Bone marrow (tissue), 2 donors: ENCODE data around the gene TMX3.

ENCODE experiments used
- DNase-seq, 2 donors: peaks; one replicate each; lab custom pipeline; 2025; lab: John Stamatoyannopoulos, UW

The TMX3 gene, protein sequence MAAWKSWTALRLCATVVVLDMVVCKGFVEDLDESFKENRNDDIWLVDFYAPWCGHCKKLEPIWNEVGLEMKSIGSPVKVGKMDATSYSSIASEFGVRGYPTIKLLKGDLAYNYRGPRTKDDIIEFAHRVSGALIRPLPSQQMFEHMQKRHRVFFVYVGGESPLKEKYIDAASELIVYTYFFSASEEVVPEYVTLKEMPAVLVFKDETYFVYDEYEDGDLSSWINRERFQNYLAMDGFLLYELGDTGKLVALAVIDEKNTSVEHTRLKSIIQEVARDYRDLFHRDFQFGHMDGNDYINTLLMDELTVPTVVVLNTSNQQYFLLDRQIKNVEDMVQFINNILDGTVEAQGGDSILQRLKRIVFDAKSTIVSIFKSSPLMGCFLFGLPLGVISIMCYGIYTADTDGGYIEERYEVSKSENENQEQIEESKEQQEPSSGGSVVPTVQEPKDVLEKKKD

DNA sequence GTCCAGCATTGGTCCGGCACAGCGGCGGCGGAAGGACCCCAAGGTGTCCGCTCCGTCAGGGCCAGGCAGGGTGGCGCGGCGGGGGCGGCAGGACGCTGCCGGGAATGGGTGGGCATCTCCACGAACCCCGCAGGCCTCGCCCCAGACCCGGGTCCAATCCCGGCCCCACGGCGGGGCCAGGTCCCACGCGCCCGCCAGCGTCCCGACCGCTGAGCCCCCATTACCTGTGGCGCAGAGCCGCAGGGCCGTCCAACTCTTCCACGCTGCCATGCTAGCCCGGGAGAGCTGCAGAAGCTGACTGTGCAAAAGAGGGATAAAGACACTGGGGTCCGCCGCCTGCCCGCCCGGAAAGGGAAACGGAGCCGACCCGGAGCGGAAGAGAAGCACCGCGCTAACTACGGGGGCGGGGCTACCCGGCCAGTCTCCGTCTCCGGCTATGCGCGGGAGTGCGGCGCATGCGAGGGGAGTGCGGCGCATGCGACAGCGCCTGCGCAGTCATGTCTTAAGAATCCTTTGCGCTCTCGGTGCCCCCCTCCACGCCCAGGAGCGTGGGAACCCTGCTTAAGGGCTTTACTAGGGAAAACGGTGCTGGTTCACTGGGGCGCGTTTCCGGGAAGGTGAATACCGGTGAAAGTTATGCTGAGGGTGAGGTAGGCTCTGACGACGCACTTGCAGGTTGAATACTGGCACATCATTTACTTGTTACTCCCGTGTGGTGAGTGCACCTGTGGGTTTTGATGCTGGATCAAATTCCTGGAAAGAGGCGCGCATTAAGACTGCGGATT lies at the start of gene TMX3:
Gene TMX3 (minus strand): TSS at position 397 of the 785 bp plus-strand sequence. CDS start 127 bp downstream, at position 270.
- peak; percentile 52 to 87 for DNase-seq

DNA sequence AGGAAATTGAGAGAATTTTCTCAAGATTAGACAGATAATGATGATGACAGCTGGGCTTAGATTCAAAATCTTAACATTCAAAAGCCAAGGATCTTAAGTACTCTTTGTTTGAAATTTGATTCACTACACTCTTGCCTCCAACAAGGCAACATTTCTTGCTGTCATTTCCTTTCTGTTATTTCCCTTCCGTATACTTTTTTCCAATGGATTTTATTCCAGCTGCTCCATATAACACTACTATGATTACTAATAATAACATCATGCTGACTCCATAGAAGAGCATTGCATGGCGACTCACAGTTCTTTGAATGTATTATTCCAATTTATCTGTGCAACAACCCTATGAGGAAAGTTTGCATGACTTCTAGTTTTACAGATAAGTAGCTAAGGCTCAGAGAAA lies 49.1 kb upstream of the TMX3 start:
- DNase-seq = no peak

GRCh38 chr18:68763083-68763482 lies 48.2 kb upstream of the TMX3 start:
- no peak for DNase-seq

DNA sequence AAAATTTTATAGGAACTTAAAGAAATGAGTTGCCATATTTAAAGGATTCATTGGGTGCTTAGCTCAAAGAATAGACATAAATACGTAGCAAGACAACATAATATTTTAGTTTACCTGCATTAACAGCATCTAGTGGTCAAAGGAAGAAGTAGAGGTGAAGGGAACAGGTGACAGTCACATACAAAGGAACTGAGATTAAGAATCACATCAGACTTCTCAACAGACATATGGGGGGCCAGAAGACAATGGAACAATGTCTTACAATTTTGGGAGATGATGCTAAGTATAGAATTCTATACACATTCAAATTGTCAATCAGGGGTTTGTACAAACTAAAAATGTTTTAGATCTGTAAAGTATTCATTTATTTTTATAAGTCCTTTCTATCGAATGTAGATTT lies 44.4 kb upstream of the TMX3 start:
- no peak for DNase-seq

DNA sequence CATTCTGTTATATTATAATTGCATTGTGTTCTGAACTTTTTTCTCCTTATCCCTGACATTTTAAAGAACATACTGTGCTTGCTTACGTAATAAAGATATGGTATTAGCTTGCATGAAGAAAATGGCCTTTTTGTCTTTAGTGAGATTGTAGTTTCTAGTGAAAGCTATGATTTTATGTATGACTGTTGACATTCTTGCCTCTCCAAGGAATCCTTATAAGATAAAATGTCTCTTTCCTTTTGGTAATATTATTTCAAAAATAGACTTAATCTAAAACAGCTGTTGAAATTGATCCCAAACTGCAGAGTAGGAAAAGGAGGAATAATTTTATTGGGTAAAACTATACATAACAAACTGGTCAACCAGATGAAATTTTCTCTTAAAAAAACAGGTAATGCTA lies 42.2 kb upstream of the TMX3 start:
- no peak for DNase-seq

DNA sequence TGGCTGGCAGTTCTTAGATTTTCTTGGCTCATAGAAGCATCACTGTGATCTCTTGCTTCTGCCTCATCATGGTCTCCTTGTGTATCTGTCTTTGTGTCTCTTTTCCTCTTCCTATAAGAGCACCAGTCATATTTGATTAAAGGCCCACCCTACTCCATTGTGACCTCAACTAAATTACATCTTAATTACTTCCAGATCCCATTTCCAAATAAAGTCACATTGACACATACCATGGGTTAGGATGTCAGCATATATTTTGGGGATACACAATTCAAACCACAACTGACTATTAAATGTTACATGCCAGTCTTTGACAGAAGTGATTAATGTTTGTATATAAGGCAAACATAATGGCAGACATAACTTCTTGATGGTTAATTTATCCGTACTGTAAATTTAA lies 27.3 kb upstream of the TMX3 start:
- DNase-seq = no peak

- no peak for DNase-seq
Measured at GRCh38 chr18:68740966-68741365, 26.1 kb upstream of the TMX3 start.

GRCh38 chr18:68739462-68739861 lies 24.6 kb upstream of the TMX3 start:
- DNase-seq = no peak

- DNase-seq = no peak
Measured at GRCh38 chr18:68738564-68738963, 23.7 kb upstream of the TMX3 start.

DNA sequence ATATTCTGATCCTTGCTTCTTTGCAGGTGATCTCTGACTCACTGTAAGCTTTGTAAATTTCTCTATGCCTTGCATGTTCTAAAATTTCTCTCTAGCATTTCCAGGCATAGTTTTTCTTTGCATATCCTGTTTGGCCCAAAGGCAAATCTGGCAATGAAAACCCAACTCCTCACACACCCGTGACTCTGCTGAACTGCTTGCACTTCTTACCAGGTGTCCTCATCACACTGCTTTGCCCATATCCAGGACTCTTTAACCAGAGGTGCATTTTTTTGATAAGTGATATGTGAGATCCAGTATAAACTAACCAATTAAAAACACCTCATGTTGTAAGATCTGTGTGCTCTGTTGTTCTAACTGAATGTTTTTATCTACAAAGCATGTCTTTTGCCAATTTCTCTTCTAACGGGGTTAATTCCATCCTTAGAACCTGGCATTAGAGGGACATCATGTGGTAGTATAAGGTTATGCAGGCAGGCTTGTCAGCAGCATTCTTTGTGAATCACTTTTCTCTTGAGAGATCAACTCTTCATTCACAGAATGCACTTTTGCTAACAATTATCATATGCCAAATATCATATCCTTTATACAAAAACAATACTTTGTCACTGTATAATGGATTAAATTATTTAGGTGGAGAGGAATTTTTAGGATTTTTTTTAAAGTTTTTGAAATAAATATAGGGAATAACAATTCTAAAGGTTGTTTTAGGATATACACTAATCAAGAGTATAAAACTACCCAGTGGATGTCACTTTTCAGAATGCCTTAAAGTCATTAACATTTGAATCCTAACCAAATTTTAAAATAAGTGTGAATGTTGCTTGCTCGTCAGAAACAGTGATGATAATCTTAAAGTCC lies 20.8 kb upstream of the TMX3 start:
- DNase-seq = peak in 1 of 2 donors; percentile 9

DNA sequence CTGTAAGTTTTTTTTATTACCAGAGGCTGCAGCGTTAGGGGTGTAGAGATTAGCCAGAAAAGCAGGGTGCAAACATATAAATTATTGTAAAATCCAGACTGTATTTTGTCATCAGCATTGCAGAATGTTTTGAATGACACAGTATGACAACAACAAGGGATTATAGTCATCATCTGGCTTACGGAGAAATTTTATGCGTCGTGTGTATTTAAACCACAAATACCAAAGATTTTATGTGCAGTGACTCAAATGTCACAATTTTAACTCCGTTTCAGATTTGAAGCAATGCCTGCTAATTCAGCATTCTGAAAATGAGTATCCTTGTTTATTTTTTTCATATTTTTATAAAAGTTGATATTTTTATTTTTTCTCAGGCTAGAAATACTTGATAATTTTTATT lies 19.4 kb upstream of the TMX3 start:
- DNase-seq = no peak

- no peak for DNase-seq
Measured at GRCh38 chr18:68733707-68734106, 18.8 kb upstream of the TMX3 start.

DNA sequence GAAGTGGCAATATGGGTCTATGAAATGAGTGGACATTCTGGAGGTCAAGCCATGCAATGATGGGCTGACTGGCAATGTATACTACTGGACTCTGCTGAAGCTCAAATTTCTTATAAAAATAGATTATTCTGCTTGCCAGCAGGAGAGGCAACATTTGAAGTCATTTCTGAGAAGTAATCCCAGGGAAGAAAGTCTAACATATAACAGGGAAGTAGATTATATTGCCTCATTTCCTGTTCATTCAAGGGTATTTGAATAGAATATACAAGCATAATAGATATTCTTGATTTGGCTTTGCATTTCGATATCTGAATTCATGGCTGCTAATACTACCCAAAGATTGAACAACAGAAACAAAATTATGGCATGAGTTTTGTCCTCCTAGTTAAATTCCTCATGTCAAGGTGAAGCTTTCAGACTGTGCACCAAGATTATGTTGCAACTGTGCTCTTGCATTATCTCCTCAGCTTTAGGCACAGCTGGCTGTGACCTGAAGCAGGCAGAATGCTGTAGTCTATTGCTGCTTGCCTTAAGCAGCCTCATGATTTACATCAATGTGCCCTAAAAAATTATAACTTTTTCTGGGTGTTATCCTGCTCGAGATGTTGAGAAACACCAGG lies 13.3 kb upstream of the TMX3 start:
- DNase-seq = no peak

DNA sequence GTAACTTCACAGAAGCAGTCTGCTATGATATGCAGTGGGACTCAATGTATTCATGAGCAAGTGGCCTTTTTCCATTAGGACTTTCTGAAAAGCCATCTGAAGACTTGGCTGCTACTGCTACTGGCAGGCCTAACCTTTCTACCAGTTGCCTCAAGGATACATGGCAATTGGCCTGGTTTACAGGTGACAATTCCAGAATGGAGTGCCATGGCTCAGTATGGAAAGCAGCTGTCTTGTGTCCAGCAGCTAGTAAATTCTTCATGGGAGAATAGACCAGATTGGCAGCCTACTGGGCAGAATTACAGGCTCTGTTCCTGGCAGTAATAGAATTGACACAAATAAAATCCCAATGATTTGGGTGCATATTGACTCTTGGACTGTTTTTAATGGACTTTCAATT lies 12.6 kb upstream of the TMX3 start:
- DNase-seq = no peak

- DNase-seq = no peak
Measured at GRCh38 chr18:68725346-68725745, 10.4 kb upstream of the TMX3 start.

DNA sequence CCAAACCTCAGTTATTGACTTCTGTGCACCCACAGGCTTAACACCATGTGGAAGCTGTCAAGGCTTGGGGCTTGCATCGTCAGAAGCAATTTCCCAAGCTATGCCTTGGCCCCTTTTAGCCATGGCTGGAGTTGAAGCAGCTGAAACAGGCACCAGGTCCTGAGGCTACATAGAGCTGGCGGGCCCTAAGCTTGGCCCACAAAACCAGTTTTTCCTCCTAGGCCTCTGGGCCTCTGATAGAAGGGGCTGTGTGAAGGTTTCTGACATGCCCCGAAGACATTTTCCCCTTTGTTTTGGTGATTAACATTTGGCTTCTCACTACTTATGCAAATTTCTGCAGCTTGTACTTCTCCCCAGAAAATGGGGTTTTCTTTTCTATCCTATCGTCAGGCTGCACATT lies 9.1 kb upstream of the TMX3 start:
- no peak for DNase-seq

GRCh38 chr18:68723539-68723938 lies 8.6 kb upstream of the TMX3 start:
- no peak for DNase-seq

- DNase-seq = no peak
Measured at GRCh38 chr18:68722821-68723220, 7.9 kb upstream of the TMX3 start.

- peak in 1 of 2 donors; percentile 35 for DNase-seq
Measured at GRCh38 chr18:68721681-68722583, 7.0 kb upstream of the TMX3 start.

- no peak for DNase-seq
Measured at GRCh38 chr18:68714366-68714711, 569 bp downstream of the TMX3 start.

DNA sequence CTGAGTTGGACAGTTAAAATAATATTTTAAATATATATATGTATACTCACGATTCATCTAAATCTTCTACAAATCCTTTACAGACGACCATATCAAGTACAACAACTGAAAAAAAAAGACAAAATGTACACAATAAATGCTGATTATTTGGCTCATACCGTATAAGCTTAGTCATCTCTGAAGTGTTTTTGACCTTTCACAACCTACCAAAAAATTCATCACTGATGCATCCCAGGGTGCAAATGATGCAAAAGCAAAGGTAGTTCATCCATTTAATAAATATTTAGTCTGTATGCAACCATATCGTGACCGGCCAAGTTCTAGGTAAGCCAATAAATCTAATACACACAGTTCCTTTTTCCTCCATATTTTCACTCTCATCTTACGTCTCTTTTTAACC lies 1.1 kb downstream of the TMX3 start:
- no peak for DNase-seq
